ENCODE data around the gene GPATCH2L.
A peak's percentile ranks its signal among the peaks of the same experiment; 100 is the strongest.

Gene GPATCH2L

GRCh38 chr14:76201162-76201561 lies 49.4 kb downstream of the GPATCH2L start:
- DNase-seq (ENCODE audit: low read depth), result peak; percentile 74

DNA sequence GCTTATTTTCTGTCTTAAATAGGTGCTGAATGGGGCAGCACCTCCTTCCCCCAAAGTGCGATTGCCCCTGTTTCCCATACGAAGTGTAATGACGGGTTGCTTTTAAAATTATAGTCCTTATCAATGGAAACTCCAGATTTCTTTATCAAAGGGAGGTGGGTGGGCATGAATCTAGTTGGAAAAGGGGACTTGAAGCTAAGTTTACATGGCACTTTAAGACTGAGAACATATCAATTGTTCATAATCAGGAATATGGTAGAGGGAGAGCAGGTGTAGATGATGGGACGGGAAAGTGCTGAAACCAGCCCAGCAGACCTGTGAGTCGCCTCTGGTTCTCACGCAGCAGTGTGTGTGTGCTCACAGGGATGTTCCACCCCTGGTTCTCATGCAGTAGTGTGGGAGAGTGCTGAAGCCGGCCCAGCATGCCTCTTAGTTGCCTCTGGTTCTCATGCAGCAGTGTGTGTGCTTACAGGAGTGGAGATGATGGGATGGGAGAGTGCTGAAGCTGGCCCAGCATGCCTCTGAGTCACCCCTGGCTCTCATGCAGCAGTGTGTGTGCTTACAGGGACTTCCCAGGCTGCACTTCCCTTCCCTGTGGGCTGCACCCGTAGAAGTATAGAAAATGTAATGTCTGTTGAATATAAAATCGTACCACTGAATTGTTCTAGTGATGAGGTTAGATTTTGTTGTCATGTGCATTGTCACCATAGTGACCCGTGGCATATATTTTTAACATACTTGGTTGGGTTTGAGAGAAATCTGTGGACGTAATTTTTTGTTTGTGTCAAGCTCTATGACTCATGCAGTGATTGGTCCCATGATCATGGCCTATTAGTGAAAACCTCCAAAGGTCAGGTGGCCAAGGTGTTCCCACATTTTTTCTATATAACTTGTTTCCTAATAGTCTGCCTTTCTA lies 51.6 kb downstream of the GPATCH2L start:
- peak; percentile 90 for DNase-seq (ENCODE audit: low read depth)

DNA sequence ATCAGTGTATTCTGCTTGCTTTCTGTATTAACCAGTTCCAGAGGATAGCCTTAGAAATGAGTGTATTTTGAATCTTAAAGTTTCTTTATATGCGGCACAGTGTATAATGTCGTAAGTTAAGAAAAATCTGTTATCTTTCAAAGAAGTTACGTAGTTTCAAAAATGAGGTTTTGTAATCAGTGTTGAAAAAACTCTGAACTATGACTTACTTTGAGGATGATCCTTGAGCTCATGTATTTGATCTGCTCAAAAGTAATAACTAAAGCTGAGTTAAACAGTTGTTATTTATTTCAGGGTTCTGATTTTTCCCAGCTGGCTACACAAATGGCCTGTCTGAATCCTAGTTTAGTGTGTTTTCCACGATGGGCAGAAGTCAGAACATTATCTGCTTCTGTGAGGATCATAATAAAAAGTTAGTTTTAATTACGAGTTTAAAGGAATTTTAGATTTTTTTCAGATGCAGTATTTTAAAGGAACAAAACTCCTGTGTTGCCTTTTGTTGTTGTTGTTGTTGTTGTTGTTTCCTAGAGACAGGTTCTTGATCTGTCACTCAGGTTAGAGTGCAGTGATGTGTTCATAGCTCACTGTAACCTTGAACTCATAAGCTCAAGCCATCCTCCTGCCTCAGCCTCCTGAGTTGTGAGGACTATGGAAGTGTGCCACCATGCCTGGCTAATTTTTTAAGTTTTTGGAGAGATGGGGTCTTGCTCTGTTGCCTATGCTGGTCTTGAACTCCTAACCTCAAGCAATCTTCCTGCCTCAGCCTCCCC lies 52.9 kb downstream of the GPATCH2L start:
- DNase-seq (ENCODE audit: low read depth), result no peak

DNA sequence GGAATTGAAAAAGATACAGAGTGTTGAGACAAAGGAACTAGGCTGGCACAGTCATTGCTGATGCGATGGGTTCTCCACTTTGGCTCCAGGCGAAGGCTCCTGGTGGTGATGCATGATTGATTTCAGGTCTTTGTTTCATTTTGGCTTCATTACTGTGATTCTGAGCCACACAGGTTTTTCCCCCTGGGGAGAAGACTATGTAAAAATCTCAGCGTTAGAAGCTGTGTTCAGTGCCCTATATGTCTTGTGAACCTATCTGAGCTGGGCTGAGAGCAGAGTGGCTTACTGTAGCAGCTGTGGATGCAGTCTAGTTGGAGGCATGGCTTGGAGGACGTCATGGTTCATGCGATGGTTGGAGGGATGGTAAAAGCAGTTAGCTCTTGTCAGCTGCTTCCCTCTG lies 54.0 kb downstream of the GPATCH2L start:
- DNase-seq (ENCODE audit: low read depth), result no peak

GRCh38 chr14:76208340-76208739 lies 56.6 kb downstream of the GPATCH2L start:
- no peak for DNase-seq (ENCODE audit: low read depth)

DNA sequence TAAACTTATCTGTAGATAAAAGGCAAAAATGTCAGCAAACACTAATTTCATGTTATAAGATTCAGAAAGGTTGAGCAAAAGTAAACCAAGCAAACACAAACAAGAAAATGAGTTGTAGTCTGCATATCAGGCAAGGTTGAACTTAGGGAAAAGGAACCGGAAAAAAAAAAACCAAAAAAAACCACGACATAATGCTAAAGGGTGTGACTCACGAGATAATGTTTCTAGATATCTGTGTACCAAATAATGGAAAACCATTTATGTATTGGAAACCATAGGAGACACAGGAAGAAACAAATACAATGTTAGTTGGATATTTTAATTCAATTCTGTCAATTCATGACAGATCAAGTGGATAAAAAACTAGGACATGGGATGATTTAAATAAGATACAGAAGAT lies 60.5 kb downstream of the GPATCH2L start:
- peak; percentile 5 for DNase-seq (ENCODE audit: low read depth)

DNA sequence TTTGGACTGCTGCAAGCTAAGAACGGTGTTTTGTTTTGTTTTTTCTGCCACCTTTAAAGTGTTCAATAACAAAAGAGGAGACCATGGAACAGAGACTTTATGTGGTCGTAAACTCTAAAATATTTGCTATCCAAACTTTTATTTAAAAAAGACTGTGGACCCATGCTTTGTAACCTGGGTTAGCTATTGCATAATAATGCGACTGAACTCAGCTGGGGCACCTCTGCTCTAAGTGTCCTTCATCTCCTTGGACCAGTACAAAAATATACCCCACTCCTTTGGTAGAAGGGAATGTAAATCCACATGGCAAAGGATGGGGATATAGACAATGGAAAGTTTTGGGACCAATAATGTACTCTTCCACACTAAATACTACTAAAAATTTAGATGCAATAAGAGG lies 65.5 kb downstream of the GPATCH2L start:
- no peak for DNase-seq (ENCODE audit: low read depth)

- no peak for DNase-seq (ENCODE audit: low read depth)
Observed at GRCh38 chr14:76218662-76219061, 66.9 kb downstream of the GPATCH2L start.

- DNase-seq (ENCODE audit: low read depth), result no peak
Observed at GRCh38 chr14:76219873-76220272, 68.2 kb downstream of the GPATCH2L start.

DNA sequence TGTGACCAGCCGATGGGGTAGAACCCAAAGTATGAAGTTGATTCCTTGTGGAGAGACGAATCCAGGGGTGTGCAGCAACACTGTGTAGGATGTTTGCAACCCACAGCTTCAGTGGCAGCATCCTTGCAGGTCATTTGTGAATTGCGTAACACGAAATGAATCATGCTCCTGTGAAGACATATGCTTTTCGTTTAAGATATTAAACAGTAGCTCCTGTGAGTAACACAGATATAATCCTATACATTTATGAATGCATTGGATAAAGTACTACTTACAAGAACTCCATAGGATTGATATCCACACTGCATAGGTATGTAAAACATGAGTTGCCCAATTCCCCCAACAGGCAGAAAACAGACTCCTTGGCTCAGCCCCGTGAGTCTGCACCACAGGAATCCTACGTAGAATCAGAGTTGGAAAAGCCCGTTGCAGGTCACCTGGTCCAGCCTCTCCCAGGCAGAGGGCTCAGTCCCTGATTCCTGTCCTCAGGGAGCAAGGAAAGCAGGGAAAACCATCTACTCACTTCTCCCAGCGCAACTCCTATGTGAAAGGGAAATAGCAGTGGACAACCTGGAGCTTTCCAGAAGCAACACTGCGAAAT lies 75.8 kb downstream of the GPATCH2L start:
- peak; percentile 74 for DNase-seq (ENCODE audit: low read depth)

DNA sequence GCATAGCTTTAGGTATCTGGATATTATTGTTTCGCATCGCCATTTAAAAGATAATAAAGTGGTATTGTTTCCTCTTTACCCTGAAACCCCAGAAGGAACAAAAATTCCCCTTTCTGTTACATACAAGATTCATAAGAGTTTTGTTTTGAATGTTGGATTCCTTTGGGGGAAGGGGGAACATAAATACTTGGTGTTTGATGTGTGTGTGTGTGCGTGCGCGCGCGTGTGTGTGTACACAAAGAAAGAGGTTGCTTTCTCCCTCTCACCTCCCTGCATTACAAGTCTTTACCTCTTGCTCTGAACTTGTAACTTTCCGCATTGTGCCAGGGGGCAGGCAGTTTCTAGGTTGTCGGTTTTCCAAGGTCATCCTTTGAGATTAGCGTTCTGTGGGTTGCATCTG lies 76.4 kb downstream of the GPATCH2L start:
- no peak for DNase-seq (ENCODE audit: low read depth)

DNA sequence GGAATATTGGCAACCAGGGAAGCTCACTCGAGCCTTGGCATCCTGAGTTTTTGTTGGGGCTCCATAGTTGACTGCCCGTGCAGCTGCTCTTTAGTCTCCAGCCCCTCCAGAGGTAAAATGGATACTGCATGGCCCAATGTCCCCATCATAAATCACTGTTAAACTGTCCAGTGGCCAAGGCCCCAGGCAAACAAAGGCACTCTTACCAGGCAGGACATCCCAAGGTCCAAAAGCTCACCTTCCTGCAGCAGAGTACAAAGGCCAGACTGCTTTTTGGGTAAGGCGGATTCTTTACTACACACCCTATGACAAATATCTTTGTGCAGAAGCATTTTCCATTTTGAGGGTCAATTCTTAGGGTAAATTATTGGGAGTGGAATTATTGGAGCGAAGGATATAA lies 81.1 kb downstream of the GPATCH2L start:
- no peak for DNase-seq (ENCODE audit: low read depth)

- no peak for DNase-seq (ENCODE audit: low read depth)
Observed at GRCh38 chr14:76235628-76236027, 83.9 kb downstream of the GPATCH2L start.

DNA sequence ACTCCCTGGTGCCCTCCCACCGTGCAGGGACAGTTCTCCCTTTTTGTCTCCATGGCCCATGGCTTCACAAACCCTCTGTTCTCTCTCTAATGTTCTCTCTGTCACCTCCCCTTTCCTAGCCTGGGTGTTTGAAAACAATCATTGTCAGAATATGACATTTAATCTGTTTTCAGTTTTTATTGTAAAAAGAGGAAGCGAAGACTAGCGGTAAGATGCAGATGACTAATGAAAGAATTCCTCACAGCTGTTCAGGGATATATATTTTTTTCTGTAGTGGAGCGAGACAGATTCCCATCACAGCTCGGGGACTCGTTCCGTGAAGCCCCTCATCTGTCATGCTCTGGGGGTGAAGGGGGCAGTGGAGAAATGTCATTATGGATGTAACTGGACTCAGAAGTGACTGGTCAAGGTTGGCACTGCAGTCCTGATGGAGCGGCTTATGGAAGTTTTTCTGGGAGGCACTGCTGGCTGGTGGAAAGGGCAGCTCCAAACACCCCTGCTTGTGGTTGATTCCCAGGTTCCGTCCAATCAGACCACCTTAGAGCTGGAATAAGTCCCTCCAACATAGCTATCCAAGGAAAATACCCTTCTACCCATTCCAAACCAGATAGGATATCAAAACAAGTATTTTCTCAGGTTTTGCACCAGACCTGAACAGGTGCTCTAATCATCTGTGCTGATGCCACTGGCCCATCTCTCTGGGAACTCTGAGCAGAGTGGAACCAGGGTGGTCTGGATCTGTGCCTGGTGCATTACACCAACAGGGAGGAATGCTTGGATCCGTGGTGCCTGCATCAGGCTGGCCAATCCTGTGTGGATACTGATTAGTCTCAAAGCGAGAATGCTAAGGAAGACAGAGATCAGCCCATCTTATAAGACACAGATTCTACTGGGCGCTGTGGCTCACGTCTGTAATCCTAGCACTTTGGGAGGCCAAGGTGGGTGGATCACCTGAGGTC lies 84.7 kb downstream of the GPATCH2L start:
- peak; percentile 41 for DNase-seq (ENCODE audit: low read depth)

GRCh38 chr14:76237349-76237990 lies 85.7 kb downstream of the GPATCH2L start:
- DNase-seq (ENCODE audit: low read depth), result no peak

DNA sequence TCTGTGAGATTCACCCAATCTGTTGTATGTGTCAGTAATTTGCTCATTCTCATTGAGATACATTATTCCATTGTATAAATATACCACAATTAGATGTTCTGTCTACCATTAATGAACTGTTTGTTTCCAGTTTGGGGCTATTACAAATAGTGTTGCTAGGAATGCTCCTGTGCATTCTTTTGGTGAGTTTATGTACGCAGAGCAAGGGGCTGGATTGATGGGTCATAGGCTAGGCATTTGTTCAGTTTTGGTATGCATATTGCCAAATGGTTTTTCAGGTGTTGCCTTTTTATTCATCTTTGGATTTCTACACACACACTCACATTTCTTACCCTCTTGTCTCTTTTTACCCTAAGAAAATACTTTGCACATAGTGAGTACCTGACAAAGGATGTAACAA lies 93.4 kb downstream of the GPATCH2L start:
- peak; percentile 5 for DNase-seq (ENCODE audit: low read depth)

- no peak for DNase-seq (ENCODE audit: low read depth)
Observed at GRCh38 chr14:76250302-76250701, 98.6 kb downstream of the GPATCH2L start.

DNA sequence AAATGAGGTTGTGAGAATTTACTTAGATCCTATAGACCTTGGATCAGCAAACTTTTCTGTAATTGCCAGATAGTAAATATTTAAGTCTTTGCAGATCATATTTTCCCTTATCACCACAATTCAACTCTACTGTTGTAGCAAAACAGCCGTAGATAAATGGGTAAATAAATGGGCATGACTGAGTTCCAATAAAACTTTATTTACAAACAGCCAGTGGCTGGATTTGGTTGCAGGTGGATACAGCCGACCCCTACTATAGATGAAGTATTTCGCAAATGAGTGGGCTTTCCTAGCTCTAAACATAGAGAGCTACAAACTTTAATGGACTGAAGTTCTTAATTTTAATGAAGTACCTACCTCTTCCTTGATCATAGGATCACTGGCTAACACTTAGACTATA lies 100.7 kb downstream of the GPATCH2L start:
- no peak for DNase-seq (ENCODE audit: low read depth)

- DNase-seq (ENCODE audit: low read depth), result no peak
Observed at GRCh38 chr14:76253111-76253510, 101.4 kb downstream of the GPATCH2L start.

- DNase-seq (ENCODE audit: low read depth), result no peak
Observed at GRCh38 chr14:76256545-76256944, 104.8 kb downstream of the GPATCH2L start.

Data from EH (cell line).